Caco-2 (cell line): Measurements from ENCODE around the gene VAT1. TPM values are rescaled to one million over a fixed set of nuclear protein-coding genes. Genes with fewer than 3 reads are reported as not detected.

Source experiments
- BruUV-seq: library from RNA; stranded (reverse); fragments of 400-500 nt; replicated peaks from 2 replicates; lab custom pipeline; 2021; lab: Mats Ljungman, UMichigan
- CTCF ChIA-PET: fragments of 300-600 bp; sonication (Branson Sonifier 250); formaldehyde crosslinking; loops from one replicate; lab custom pipeline; 2022; ENCODE audit warnings: antibody characterized with exemption; lab: Charles Lee
- POLR2A ChIA-PET: fragments of 300-600 bp; sonication (Branson Sonifier 250); formaldehyde crosslinking; loops from one replicate; lab custom pipeline; 2022; ENCODE audit warnings: antibody characterized with exemption; lab: Charles Lee
- DNase-seq, 2 experiments: peaks; one replicate each; pipeline versions ENCODE4 v3.0.0 to v3.0.0-alpha.2; 2020 to 2022
- H3K27me3 ChIP-seq: replicated peaks from 2 replicates; pipeline ENCODE4 v1.6.0; 2011; ENCODE audit warnings: low read length; ENCODE audit not compliant: control insufficient read depth, insufficient read depth
- H3K36me3 ChIP-seq: 2 replicates; pipeline ENCODE4 v1.5.1; 2011; ENCODE audit warnings: low read length; ENCODE audit not compliant: control insufficient read depth, insufficient read depth
- H3K4me1 ChIP-seq: fragments of 250-450 bp; sonication (Bioruptor Pico); 2 replicates; pipeline ENCODE4 v1.5.1; 2020; ENCODE audit warnings: mild to moderate bottlenecking
- H3K4me3 ChIP-seq: 2 replicates; pipeline ENCODE4 v1.5.1; 2011; ENCODE audit warnings: low read depth, mild to moderate bottlenecking, control low read depth, low read length
- H3K9me3 ChIP-seq: fragments of 250-450 bp; sonication (Bioruptor Pico); 2 replicates; pipeline ENCODE4 v1.5.1; 2020; ENCODE audit warnings: mild to moderate bottlenecking, moderate library complexity
- H3K27ac Mint-ChIP-seq: one replicate; pipeline ENCODE4 v1.8.0; 2022; ENCODE audit warnings: mixed read lengths; ENCODE audit not compliant: unreplicated experiment
- H3K27me3 Mint-ChIP-seq: one replicate; pipeline ENCODE4 v1.8.0; 2022; ENCODE audit warnings: mixed read lengths; ENCODE audit not compliant: insufficient read depth, unreplicated experiment
- H3K36me3 Mint-ChIP-seq: one replicate; pipeline ENCODE4 v1.8.0; 2022; ENCODE audit warnings: mild to moderate bottlenecking, mixed read lengths; ENCODE audit not compliant: insufficient read depth, unreplicated experiment
- H3K4me1 Mint-ChIP-seq: one replicate; pipeline ENCODE4 v1.8.0; 2022; ENCODE audit warnings: low read depth, mixed read lengths; ENCODE audit not compliant: unreplicated experiment
- H3K4me3 Mint-ChIP-seq: one replicate; pipeline ENCODE4 v1.8.0; 2022; ENCODE audit warnings: mild to moderate bottlenecking, moderate library complexity, mixed read lengths; ENCODE audit not compliant: unreplicated experiment
- H3K9me3 Mint-ChIP-seq: one replicate; pipeline ENCODE4 v1.8.0; 2022; ENCODE audit warnings: mixed read lengths; ENCODE audit not compliant: unreplicated experiment
- CTCF ChIP-seq, 2 experiments: fragments of 200-600 bp in 1 of 2; IDR thresholded peaks; 1 replicate in 1 of 2; 2 replicates in 1 of 2; pipeline versions ENCODE4 v1.5.1 to v1.8.0; 2011 to 2022; ENCODE audit warnings: antibody characterized with exemption in 1 of 2, control low read depth in 1 of 2, inconsistent platforms in 1 of 2, low read depth in 1 of 2, low read length in 1 of 2, mild to moderate bottlenecking in 1 of 2, moderate library complexity in 1 of 2; ENCODE audit not compliant: insufficient read depth in 1 of 2, severe bottlenecking in 1 of 2, unreplicated experiment in 1 of 2
- intact Hi-C: fragments of 100-400 bp; cut with micrococcal nuclease; formaldehyde crosslinking; loops from one replicate; pipeline ENCODE4 v1.10.0; 2022; ENCODE audit not compliant: unreplicated experiment
- total RNA-seq: library from RNA; stranded (reverse); gene quantifications from 2 replicates; pipeline ENCODE4 v1.2.3, GENCODE V29; 2022

Gene VAT1
- total RNA-seq, 1 experiment from 2014 or later = 236 TPM

DNA sequence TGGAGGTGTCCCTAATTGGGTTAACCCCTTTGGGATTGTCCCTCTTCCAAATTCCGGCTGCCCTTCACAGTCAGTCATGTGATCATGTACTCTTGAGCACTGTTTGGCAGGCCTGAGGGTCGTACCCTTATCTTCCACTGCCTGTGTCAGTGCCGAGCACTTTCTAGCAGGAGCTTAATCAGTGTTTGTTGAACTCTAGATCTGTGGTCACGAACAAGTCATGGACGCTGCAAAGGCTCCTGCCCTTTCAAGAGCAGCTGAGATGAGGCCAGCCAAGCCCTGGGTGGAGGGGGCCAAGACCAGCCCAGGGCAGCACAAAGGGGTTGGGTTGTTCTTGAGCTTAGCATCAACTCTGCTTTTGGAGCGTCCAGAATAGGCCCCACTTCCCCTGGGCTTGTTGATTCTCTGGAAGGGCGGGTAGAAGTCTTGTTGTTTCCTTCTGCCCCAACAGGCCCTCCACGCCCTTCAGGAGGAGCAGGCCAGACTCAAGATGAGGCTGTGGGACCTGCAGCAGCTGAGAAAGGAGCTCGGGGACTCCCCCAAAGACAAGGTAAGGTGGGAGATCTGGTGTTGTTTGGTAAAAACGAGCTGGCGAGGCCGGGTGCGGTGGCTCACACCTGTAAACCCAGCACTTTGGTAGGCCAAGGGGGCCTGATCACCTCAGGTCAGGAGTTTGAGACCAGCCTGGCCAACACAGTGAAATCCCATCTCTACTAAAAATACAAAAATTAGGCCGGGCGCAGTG is 10.3 kb downstream of the VAT1 start:
- DNase-seq = no peak
- H3K27ac Mint-ChIP-seq = peak overlapping the region; percentile 37
- no peaks in the 10 kb centered on the region for H3K27me3 Mint-ChIP-seq
- H3K36me3 ChIP-seq = no peaks in the 10 kb centered on the region
- no peaks in the 10 kb centered on the region for H3K9me3 ChIP-seq
- peaks cover 17% of the 10 kb centered on the region for H3K4me1 Mint-ChIP-seq
- TF ChIP-seq CTCF (IDR thresholded peaks at IDR 0.05; ENCODE audit: insufficient read depth in 1 of 2, low read depth in 1 of 2, low read length in 1 of 2, severe bottlenecking in 1 of 2, unreplicated experiment in 1 of 2) = no peak
- no peak overlapping the region for H3K4me3 Mint-ChIP-seq
- CTCF ChIA-PET = no interaction called here
- H3K36me3 Mint-ChIP-seq = peaks cover 22% of the 10 kb centered on the region
- H3K27me3 ChIP-seq = no peaks in the 10 kb centered on the region
- no peaks in the 10 kb centered on the region for H3K9me3 Mint-ChIP-seq
- no peak overlapping the region for H3K4me3 ChIP-seq
- POLR2A ChIA-PET = interaction anchor here (4.1 kb wide), 1 partner anchor 14 kb away, joined by 37 read pairs; the partner anchor contains the start of gene RPL27
- BruUV-seq = no TSS peak
- intact Hi-C loops = no loop called here
- peaks cover 20% of the 10 kb centered on the region for H3K4me1 ChIP-seq

DNA sequence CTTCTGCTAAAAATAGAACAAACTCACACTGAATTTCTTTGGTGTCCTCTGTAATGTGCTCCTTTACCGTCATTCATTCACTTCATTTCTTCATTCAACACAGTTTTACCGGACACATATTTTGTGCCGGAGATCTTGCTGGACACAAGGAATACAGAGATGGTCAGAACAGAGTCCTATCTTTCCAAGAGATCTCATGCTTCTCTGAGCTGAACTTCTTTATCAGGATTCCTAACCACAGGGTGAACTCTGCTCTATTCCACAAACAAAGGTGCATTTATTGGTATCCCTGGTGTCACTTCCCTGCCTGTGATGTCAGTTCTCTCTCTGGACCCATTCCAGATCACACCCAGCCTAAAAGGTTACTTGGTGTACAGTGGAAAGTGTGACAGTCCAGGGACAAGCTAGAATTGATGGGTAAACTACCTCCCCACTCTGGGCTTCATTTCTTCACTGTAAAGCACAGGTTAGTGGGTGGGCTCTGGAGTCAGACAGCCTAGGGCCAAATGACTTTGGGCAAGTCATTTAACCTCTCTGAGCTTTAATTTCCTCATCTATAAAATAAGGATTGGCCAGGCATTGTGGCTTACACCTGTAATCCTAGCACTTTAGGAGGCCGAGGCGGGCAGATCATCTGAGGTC is 11.4 kb downstream of the VAT1 start:
- Histone ChIP-seq H3K4me3 (no peak overlapping the region), H3K4me1 (peaks cover 20% of the 10 kb centered on the region), H3K36me3 (no peaks in the 10 kb centered on the region; the same call in 1 of the 2 replicates), H3K27me3 (no peaks in the 10 kb centered on the region), H3K9me3 (no peaks in the 10 kb centered on the region)
- no peaks in the 10 kb centered on the region for H3K27me3 Mint-ChIP-seq
- H3K27ac Mint-ChIP-seq = peak overlapping the region; percentile 78
- CTCF ChIA-PET = interaction anchor here (0.6 to 1.9 kb wide), 3 partner anchors 13 to 163 kb away, joined by 3 to 8 read pairs (median 5); partner anchors contain the start of gene RPL27
- BruUV-seq = no TSS peak
- intact Hi-C loops = no loop called here
- TF ChIP-seq CTCF (IDR thresholded peaks at IDR 0.05; ENCODE audit: insufficient read depth in 1 of 2, low read depth in 1 of 2, low read length in 1 of 2, severe bottlenecking in 1 of 2, unreplicated experiment in 1 of 2) = no peak
- POLR2A ChIA-PET = interaction anchor here (0.9 to 4.1 kb wide), 2 partner anchors 12 to 357 kb away, joined by 3 to 37 read pairs; partner anchors contain the start of gene RPL27
- H3K4me1 Mint-ChIP-seq = peaks cover 17% of the 10 kb centered on the region
- H3K9me3 Mint-ChIP-seq = no peaks in the 10 kb centered on the region
- peak overlapping the region; percentile 14 for H3K4me3 Mint-ChIP-seq
- peak; percentile 50 to 71 for DNase-seq
- H3K36me3 Mint-ChIP-seq = peaks cover 29% of the 10 kb centered on the region
